GM23248 (cell line): ENCODE results near the gene CCDC18.

Experiments
- EZH2 ChIP-seq: fragments of 200-600 bp; sonication (generic); IDR thresholded peaks from 2 replicates; pipeline ENCODE4 v1.6.1; 2018; ENCODE audit warnings: antibody characterized with exemption, mild to moderate bottlenecking; ENCODE audit not compliant: insufficient read depth, poor library complexity, severe bottlenecking
- EZH2phosphoT487 ChIP-seq: fragments of 200-600 bp; sonication (generic); IDR thresholded peaks from 2 replicates; pipeline ENCODE4 v1.6.1; 2018; ENCODE audit warnings: antibody characterized with exemption, moderate library complexity, mild to moderate bottlenecking, low read depth; ENCODE audit not compliant: insufficient read depth

GRCh38 chr1:93221913-93222312 is 41.4 kb downstream of the CCDC18 start:
- TF ChIP-seq EZH2phosphoT487: no peak
- TF ChIP-seq EZH2: no peak
